Spleen (tissue), 7 donors: ENCODE data around the gene DIABLO.

Experiments
- CTCF ChIP-seq, 11 experiments: fragments of 200-600 bp in 7 of 11; fragments of 450-650 bp in 4 of 11; sonication (generic) in 4 of 11; IDR thresholded peaks in 8 of 11; conservative IDR thresholded peaks in 3 of 11; 1 replicate in 7 of 11; 2 replicates in 4 of 11; pipeline versions ENCODE4 v1.4.0 to v1.8.0; 2016 to 2021; ENCODE audit warnings: antibody characterized with exemption in 11 of 11, inconsistent platforms in 4 of 11, mild to moderate bottlenecking in 1 of 11
- POLR2A ChIP-seq, 3 donors: fragments of 450-650 bp; IDR thresholded peaks; one replicate each; pipeline ENCODE4 v1.5.1; 2017; ENCODE audit warnings: antibody characterized with exemption in 3 of 3, mild to moderate bottlenecking in 1 of 3
- donor health status: DM: no; HTN: no; CAD: no; lungs with moderate emphysema.
- donor health status: DM: no; HTN: no; CAD: no.
- donor health status: DM: no; HTN: no; CAD: no.

GRCh38 chr12:122182887-122183587, 42.8 kb downstream of the DIABLO start, which contains the start of gene LRRC43:
- TF ChIP-seq CTCF (IDR thresholded peaks at IDR 0.05 in 8 of 11, conservative IDR thresholded peaks at IDR 0.05 in 3 of 11) (no peak), POLR2A (IDR thresholded peaks at IDR 0.05) (no peak)
